HG03159 (cell line): Measurements from ENCODE around the gene SAPCD2.
"Not testable (repeated sequence)": the region's sequence is repeated elsewhere in the genome, so short reads cannot be mapped to it uniquely, and the experiment has no call there.

ENCODE experiments used
- ATAC-seq: cut with Tn5 transposase; IDR thresholded peaks from one replicate; pipeline ENCODE4 v1.9.1; 2021; ENCODE audit warnings: mild to moderate bottlenecking, moderate library complexity; ENCODE audit not compliant: unreplicated experiment

The SAPCD2 gene, protein sequence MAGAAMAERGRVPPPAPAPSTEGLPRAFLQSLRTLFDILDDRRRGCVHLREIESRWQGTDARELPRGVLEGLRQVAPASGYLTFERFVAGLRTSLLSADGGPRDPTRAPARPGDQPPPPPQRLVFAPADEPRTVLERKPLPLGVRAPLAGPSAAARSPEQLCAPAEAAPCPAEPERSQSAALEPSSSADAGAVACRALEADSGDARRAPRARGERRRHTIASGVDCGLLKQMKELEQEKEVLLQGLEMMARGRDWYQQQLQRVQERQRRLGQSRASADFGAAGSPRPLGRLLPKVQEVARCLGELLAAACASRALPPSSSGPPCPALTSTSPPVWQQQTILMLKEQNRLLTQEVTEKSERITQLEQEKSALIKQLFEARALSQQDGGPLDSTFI

DNA sequence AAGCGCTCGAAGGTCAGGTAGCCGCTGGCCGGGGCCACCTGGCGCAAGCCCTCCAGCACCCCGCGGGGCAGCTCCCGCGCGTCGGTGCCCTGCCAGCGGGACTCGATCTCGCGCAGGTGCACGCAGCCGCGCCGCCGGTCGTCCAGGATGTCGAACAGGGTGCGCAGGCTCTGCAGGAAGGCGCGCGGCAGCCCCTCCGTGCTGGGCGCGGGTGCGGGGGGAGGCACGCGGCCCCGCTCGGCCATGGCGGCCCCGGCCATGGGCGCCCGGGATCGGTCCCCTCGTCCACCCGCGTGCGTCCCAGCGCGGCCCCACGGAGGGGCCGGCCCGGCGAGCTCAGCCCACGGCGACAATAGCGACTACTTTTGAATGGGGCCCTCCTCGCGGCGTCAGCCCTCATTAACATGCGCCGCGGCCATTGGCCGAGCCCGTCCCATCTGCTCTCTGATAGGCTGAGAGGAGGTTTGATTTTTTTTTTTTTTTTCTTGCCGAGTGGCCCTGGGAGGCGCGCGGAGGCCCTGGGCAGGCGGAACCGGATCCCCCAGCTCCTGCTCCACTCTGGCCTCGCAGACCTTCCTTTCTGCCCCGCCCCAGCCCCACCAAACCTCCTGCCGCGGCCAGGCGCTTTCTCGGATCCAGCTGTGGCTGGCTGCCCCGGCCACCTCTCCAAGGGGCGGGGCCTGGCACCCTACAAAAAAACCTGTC lies at the start of gene SAPCD2:
SAPCD2 (minus strand) TSS at position 357 of the 705 bp plus-strand sequence; CDS start at position 260, 97 bp downstream.
- peak; percentile 80 for ATAC-seq

DNA sequence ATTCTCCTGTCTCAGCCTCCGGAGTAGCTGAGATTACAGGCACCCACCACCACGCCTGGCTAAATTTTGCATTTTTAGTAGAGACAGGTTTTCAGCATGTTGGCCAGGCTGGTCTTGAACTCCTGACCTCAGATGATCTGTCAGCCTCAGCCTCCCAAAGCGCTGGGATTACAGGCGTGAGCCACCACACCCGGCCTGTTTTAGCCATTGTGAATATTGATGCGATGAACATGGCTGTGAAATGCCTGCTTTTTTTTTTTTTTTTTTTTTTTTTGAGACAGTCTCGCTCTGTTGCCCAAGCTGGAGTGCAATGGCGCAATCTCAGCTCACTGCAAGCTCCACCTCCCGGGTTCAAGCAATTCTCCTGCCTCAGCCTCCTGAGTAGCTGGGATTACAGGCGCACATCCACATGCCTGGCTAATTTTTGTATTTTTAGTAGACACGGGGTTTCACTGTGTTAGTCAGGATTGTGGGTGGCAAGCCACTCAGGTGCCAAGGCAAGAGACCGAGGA lies 47.8 kb upstream of the SAPCD2 start:
- ATAC-seq, result not testable (repeated sequence)

DNA sequence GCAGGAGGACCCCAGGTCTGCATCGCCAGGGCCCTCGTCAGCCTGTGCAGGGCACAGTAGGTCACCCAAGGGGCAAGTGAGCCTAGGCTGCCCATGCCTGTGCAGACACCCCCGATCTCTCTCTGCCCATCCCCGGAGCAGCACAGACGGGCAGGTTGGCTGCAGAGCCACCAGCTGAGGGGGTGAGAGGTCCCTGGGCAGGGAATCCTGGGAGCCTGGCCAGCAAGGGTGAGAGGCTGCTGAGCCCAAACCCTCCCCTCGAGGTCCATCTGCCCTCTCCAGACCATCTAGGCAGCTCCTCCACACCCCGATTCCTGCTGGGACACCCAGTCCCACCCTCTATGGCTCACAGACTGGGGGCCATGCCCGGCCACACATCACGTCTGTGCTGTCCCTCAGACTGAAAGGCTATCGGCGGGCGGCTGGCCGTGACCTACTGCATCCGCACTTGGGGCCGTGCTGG lies 46.9 kb upstream of the SAPCD2 start:
- no peak for ATAC-seq

DNA sequence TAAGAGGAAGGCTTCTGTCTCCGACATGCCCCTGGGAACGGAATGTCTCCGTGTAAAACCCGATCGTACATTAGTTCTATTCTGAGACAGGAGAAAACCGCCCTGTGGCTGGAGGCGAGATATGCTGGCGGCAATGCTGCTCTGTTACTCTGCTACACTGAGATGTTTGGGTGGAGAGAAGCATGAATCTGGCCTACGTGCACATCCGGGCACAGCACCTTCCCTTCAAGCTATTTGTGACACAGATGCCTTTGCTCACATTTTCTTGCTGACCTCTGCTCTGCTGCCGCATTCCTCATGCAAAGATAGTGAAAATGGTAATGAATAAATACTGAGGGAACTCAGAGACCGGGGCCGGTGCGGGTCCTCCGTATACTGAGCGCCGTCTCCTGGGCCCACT lies 46.4 kb upstream of the SAPCD2 start:
- no peak for ATAC-seq

DNA sequence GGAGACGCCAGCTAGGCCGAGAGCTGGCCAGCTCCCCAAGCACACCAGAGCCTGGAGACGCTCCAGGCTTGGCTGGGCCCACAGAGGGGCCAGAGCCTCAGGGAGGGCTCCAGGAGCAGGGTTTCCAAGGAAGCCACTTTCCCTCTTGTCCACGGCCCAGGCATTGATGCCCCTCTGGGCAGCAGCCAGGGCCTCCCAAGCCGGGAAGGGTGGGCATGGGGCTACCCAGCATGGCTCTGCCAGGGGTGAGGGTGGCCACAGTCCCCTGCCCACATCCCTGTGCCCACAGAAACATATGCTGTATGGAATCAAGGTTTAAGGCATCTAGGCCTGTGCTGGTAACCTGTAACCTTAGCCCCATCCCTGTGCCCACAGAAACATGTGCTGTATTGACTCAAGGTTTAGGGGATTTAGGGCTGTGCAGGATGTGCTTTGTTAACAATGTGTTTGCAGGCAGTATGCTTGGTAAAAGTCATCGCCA lies 45.7 kb upstream of the SAPCD2 start:
- ATAC-seq, result no peak

DNA sequence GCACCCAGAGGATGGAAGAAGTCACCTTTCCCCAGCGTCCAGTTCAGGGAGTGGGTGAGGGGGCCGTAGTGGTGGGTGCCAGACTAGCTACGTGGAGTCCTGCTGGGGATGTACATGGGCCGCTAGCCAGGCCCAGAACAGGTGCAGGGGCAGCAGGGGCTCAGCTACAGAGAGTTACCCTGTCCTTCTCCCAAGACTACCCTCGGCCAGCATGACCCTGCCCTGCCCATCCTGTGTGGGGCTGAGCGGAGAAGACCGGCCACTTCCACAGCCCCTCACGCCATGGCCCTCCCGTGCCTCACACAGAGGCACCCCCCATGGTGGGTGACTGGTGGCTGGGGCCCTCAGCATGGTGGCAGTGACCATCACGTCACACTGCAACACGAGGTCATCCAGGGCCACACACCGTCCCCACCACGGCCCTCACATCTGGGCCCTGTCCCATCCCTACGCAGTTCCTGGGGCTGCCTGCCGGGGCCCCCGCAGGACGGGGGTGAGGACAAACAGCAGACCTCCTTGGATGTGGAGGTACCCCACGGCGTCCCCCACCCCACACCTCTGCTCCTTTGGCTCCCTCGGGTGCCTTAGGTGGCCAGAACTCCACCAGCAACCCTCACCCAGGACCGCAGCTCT lies 45.2 kb upstream of the SAPCD2 start:
- ATAC-seq, result no peak

DNA sequence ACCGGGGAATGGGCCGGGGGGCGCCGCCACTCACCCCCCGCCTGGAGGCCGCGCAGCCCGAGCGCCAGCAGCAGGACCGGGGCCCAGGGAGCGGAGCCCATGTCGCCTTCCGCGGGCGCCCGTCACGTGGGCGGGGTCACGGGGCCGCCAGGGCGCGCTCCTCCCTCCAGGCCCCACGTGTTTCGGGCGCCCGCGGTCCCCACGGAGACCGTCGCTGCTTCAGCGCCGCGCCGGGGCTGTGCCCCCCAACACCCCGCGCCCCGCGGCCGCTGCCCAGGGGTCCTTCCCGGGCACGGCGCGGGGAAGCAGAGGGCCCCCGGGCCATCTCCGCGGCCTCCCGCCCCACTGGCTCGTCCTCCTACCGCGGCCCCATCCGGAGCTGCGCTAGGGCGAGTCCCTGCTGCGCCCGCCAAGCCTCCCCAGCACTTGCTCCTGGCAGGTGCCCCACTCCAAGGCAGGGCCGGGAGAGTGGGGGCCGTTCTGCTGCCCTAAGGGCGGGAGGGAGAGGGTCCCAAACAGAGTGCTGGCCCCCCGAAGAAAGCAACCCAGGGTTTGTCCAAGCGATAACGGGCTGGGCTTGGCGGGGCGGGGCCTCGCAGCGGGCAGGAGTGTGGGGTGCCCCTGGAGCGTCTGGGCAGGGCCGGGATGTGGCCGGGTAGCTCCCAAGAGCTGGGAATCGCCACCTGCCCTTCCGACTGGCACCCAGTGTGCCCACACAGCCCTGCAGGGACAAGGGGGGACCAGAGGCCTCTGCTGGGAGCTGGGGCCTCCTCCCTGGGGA lies 44.4 kb upstream of the SAPCD2 start, which contains the start of gene DPP7:
DPP7 (minus strand) TSS at position 121 of the 781 bp plus-strand sequence; CDS start at position 101, 20 bp downstream.
- ATAC-seq, result peak; percentile 64

DNA sequence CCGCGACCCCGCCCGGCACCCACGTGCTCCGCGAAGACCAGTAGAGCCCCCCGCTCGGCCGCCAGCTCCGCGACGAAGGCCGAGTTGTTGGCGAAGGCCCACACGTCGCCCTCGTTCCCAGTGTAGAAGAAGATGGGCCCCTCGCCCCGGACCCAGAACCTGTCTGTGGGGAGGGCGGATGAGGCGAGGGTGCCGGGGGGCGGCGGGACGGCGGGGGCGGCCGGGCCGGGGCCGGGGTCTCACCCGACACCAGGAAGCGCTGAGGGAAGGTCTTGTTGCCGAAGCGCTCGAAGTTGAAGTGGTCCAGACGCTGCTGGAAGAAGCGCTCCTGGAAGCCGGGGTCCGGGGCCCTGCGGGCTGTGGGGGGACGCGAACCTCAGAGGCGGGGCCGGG lies 43.9 kb upstream of the SAPCD2 start:
- ATAC-seq, result peak; percentile 12

DNA sequence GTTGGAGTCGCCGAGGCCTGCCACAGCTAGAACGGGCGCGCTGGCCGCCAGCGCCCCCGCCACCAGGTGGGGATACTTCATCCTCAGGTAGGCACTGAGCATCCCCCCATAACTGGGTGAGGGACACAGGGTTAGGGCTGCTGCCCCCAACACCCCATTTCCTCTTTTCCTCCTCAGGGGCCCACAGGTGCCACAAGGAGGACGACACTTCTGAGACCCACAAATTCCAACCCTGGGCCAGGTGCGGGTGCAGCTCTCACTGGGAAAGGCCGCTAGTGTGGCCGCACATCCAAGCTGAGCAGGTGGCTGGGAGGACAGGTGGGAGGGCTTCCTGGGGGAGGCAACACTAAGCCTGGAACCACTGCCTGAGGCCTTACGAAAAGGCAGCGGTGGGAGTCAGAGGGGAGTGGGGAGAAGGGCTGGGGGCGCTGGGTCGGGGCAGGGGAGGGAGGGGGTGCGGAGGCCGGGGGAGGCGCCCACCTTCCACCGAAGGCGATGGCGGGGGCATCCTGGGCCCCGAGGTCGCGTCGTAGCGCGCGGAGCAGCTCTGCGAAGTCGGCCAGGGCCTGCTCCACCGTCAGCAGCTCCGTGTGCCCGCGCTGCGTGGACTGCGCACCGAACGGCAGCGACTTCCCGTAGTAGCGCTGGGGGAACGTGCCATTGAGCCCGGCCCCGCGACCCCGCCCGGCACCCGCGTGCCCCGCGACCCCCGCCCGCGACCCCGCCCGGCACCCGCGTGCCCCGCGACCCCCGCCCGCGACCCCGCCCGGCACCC lies 43.2 kb upstream of the SAPCD2 start:
- ATAC-seq, result no peak

DNA sequence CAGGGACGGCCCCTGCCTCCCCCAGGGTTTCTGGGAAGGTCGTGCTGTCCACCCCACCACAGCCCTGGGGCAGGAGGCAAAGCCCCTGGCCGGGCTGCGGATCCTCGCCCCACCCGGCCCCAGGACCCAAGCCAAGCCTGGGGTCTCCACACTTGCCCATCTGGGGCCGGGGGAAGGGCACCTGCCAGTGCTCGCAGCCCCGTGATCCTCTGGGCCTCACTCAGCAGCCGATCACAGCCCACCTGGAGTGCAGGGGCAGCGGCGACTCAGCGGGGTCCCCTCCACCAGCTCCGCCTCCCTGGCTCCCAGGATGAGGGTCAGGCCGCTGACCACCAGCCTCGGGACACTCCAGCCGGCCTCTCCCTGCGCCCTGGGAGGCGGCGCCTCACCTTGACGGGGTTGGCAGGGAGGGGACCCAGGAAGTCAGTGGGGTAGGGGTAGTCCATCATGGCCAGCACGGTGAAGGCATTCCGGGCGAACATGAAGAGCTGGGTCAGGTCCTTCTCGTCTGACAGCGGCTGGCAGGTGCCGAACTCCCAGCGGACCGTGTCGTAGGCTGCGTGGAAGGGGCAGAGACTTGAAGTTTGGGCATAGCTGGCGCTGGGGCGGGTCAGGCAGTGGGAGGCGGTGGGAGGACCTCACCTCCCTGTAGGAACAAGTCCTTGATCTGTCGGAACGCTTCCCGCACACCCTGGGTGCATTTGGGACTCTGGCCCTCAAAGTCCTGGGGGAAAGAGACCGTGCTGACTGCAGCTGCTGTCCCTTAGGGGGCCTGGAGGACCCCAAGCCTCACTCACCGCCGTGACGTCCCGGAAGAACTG lies 42.4 kb upstream of the SAPCD2 start:
- no peak for ATAC-seq

DNA sequence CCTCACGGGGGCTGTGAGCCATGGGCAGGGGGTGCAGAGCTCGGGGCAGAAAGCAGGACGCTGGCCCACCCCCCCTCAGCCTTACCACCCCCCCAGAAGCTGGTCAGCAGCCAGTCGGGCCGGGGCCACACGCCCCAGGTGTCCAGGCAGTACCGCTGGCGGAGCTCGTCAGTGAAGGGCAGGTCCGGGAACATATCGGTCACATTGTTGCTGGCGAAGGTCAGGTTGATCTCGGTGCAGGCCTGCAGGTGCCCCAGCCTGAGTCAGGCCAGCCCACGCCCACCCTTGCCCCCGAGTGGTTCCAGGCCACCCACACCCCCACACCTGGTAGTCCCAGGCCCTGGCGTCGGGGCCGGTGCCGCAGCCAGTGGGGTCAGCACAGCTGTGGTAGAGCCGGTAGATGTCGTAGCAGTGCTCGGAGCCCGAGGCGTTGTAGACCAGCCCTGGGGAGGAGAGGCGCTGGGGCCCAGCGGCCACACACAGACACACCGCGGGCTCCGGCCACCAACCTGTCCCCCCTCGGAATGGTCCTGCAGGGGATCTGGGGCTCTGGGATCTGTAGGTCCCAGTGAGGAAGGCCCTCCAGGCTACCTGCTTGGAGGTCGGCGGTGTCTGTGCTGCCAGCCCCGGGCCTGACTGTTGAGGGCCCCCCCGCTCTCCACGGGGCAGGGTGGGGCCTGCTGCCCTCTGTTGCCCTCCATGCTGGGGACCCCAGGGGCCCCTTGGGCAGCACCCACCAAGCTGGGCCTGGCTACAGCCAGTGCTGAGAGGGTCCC lies 41.6 kb upstream of the SAPCD2 start:
- ATAC-seq, result no peak

DNA sequence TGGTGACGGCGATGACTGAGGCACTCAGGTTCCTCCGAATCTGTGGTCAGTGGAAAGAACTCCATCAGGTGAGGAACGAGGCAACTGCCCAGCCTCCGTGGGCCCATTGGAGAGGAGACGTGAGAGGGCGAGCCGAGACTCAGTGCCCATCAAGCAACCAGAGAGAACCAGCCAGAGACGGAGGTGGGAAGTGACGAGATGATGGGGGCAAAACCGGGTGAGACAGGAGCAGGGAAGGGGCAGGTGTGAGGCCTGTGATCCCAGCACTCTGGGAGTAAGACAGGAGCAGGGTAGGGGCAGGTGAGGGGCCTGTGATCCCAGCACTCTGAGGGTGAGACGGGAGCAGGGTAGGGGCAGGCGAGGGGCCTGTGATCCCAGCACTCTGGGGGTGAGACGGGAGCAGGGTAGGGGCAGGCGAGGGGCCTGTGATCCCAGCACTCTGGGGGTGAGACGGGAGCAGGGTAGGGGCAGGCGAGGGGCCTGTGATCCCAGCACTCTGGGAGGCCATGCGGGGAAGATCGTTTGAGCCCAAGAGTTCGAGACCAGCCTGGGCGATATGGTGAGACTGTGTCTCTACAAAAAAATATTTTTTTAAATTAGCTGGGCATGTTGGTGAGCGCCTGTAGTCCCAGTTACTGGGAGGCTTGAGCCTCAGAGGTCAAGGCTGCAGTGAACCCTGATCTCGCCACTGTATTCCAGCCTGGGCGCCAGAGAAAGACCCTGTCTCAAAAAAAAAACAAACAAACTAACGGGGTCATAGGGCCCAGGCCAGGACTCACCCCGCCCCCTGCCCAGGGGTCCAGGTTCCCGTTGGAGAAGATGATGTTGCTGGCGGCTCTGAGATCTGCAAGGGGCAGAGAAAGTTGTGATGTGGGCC lies 40.8 kb upstream of the SAPCD2 start:
- no peak for ATAC-seq

DNA sequence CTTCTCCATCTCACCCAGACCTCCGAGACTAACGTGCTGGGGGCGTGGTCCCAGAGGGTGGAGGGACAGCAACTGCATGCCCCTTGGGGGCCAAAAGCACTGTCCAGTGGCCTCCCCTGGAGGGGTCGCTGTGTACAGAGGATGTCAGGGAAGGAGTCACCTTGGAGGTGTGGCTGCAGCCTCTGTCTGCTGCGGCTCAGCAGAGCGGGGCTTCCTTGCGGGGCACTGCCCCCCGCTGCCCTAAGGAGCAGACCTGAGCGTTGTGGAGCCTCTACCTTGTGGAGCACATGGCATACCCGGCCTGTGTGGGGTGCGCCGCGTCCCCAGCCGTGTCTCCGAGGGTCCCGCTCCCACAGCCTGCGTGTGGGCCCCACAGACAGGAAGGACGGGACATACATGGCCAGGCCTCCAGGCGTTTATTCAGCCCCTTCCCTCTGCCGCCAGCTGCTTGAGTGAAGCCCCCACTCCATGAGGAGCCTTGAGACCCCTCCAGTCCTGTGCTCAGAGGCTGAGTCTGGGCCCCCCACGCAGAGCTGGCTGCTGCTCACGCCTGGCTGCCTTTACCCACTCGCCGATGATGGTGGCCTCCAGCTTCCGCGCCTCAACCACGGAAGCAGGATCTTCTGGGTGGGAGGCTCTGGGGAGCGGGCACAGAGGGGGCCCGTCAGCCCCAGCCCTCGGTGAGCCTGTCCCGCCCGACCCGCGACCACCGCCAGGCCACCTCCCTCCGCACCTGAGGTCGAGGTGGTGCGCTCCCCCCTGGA lies 40.0 kb upstream of the SAPCD2 start:
- no peak for ATAC-seq

DNA sequence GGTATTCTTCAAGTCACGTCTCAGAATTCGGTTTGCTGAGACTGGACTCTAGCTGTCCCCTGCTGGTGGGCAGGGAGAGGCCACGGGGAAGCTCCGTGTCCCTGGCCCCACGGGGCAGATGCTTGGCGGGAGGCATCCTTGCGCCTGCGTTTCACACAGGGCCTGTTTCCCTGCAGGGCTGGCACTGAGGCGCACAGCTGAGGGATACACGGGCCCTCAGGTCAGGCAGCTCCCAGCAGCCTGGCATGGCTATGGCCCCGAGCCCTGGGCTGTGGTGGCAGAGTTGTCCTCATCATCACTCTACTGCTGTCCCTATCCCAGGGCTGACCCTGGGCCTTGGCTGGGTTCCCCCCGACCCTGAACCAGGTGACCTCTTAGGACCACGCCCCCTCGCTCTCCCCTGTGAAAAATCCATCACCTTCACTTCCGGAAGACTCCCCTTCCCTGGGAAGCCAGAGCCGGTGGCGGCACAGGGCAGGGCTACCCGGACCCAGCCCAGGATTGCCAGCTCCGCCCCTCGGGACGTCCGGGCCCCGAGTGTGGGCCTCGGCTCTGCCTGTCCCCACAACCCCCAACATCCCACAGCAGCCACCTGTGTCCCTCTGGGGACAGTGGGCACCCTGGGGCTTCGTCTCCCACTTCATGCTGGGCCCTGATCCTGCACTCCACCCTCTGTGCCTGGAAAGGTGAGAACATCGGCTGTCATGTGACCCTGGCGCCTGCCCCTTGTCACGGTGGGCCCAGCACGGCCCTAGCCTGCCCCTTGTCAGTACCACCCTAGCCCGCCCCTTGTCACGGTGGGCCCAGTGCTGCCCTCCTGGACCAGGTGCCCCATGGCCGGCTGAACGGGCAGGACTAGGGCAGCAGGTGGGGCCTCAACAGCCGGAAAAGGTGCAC lies 39.1 kb upstream of the SAPCD2 start:
- ATAC-seq, result no peak

DNA sequence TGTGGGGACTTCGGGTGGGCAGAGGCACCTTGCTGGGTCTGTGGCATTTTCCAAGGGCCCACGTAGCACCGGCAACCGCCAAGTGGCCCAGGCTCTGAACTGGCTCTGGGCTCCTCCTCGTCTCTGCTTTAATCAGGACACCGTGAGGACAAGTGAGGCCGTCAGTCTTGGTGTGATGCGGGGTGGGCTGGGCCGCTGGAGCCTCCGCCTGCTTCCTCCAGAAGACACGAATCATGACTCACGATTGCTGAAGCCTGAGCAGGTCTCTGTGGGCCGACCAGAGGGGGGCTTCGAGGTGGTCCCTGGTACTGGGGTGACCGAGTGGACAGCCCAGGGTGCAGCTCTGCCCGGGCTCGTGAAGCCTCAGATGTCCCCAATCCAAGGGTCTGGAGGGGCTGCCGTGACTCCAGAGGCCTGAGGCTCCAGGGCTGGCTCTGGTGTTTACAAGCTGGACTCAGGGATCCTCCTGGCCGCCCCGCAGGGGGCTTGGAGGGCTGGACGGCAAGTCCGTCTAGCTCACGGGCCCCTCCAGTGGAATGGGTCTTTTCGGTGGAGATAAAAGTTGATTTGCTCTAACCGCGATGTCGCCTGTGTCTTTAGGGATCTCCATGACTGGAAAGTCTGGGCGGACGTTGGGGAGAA lies 38.4 kb upstream of the SAPCD2 start:
- no peak for ATAC-seq
